Globus pallidus (tissue), 1 donor: Measurements from ENCODE around the gene SLC9A9.
"Not testable (repeated sequence)": the region's sequence is repeated elsewhere in the genome, so short reads cannot be mapped to it uniquely, and the experiment has no call there.

Experiments
- DNase-seq: peaks from one replicate; pipeline ENCODE4 v3.0.0-alpha.2; 2015; ENCODE audit warnings: low spot score

SLC9A9 gene

DNA sequence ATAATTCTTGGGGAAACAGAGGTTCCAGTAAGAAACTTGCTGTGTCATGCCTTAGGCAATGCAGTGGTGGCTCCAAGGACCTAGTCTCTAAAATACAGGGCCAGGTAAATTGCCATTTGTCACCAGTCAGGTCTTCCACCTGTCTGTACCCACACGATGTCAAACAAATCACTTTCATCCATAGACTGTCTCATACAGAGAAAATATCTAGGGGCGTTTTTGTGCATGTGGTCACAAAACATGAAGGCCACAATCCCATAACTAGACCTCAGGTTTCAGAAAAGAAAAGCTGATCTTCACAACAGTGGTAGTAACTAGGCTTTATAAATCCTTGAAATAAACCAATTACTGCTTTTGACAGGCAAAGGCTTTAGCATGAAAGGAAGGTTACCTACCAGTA is 92.3 kb downstream of the SLC9A9 start:
- no peak for DNase-seq

DNA sequence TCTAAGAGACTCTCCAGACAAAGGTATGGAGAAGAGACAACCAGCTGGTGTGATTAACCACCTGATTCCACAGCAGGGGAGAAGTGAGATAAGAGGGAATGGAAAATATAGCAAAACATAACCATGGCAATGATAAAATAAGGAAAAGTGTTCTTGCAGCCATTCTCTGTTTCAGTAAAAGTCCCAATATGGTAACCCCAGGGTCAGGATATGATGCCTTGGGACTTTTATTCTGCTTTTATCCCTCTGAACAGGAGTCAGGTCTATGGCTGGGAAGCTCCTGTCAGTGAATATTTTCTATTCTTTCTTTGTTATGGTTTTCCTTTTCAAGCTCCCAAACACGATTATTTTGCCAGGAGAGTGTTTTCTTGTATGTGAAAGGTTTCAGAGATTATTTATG is 94.2 kb downstream of the SLC9A9 start:
- DNase-seq = no peak

DNA sequence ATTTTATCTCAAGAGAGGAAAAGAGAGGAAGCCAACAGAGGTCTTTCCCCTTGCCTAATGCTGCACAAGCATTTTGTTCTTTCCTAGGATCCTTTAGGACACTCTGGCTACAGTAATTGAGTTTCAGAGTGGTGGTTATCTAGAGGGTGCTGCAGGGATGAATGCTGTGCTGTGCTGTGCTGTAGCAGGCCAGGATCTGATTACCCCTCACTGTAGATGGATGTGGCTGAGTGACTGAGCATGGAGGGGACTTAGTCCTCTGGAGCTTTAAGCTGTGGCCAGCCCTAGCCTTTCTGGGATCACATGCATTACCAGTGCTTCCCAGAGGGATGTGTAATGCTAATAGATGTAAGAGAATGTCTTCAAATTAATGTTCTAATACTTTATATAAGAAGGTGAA is 94.8 kb downstream of the SLC9A9 start:
- DNase-seq = no peak

DNA sequence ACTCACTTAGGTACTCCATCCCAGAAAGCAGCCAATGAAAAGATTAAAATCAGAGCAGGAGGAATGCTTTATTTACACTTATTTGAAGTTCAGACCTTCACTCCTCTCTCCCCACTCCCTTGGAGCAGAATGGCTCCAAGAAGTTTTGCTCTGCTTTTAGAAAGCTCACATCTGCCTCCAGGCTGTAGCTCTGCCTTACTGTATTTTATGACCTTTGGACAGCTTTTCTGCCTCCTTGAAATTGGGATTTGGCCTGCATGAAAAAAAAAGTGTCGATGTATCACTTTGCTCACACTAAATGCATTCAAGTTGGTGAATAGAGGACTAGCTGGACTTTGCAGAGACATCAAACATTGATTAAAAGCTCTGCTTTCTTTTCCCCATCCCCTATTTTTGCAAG is 95.3 kb downstream of the SLC9A9 start:
- DNase-seq = no peak

DNA sequence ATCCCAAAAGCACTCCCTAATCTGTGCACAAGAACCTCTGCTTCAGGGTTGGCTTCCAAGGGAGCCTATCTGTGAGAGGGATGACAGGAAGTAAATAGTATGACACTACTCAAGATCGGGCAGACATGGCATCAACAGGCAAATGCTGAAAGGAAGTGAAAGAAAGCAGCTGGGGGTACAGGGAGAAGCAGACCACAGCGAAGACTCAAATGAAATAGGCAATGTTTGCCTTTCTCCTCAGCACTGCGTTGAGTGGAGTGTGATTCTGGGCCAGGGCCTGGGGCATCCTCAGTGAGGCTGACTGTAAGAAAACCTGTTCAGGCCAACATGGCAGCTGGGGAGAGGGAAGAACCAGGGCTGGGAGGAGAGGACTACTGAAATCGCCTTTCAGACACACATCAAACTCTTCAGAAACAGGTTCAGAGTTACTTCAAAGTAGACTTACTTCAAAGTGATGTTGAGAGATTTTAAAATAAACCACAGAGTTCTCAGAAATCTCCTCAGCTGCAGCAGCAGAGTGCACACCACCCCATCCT is 96.6 kb downstream of the SLC9A9 start:
- DNase-seq = no peak

DNA sequence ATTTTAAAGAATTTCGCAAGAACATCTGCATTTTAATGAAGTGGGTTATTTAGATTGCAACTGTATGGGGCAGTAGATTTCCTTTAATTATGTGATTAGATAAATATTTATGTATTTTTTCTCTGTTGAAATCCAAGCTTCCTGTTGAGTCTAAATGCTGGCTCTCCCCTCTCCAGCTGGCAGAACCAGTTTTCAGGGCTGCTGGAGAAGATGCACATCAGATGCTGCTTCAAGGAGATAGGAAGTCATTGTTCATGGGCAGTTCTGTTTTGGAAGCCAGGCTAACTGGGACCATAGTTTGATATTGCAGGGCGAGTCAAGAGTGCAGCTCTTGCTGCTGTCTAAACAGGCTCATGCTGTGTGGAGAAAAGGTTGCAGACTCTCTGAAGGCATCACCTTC is 97.4 kb downstream of the SLC9A9 start:
- peak; percentile 34 for DNase-seq

DNA sequence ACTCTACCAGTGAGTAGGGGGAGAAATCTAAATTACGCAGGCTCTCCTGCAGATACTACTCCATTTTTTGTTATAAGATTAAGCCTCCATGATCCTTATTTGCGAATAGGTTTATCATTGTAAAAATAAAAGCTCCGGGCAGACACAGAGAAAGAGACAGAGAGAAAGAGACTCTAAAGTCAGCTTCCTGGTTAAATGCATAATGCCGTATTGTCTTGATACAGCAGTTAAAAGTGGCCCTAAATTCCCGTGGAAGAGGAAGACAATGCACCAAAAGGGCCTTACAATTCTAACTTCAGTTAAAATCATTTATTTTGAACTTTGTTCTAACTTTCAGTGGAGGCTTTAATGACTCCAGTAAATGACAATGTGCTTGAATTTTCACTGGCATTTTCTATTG is 98.3 kb downstream of the SLC9A9 start:
- peak; percentile 24 for DNase-seq

DNA sequence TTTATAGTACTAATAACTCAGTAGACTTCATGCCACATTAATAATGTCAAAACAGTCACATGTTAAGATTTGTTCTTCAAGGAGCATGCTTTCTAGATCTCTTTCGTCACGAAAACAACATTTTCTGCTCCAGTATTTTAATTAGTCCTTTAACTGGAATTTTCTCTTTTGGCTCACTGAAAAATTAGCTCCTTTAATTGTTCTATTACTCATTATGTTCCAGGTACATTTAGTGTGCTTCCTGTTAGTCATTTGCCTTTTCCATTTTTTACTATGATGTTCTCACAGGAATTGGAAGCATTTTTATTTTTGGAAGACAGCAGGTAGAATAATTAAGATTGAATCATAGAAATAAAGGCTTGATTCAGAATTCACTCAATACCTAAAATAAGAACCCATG is 111.2 kb downstream of the SLC9A9 start:
- DNase-seq = no peak

DNA sequence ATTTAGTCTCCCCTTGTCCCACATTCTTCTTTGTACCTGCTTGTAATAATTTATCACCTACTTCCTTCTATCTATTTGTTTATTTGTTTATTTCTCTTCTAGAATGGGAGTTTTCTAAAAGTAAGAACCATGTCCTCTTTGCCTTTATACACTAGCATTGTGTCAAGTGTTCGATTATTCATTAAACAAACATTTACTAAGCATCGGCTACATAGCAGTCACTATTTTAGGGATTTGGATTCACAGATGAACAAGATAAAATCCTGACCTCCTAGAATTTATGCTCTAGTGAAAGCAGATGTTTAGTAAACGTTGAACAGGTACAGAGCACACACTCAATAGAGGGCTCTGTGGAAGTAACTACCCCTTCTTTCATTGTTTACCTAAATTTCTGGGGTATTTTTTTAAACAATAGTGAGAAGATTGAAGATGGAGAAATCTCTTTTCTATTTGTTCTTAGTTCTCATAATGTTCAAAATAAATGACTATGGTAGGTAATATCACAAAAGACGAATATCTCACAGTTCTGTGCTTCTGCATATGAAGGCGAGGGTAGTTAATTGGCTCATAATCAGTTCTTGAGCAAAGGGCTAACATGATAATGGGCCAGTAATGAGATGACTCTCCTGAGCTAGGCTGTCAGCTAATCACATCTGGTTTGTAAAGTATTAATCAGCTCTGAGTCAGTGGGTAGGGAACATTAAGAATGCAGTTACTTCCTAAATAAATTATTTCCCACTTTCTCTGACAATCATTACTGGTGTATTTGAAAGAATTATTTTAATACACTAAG is 111.9 kb downstream of the SLC9A9 start:
- DNase-seq = no peak

DNA sequence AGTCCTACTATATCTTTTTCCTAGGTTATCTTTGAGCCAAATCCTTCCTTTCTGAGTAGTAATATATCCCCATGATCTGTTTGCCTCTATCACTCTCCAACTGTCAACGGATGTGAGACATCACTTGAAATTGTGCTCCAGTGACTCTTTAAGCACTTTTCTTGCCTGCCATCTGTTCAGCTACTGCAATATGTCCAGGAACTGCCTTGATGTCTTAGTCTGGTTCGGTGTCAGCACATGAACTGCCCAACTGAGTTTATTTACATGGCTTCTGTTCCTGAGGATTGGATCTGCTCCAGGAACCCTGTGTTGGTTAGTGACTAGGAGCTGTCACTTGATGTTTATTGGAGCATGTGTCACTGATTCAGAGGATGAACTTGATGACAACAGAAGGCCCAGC is 116.5 kb downstream of the SLC9A9 start:
- DNase-seq = no peak

DNA sequence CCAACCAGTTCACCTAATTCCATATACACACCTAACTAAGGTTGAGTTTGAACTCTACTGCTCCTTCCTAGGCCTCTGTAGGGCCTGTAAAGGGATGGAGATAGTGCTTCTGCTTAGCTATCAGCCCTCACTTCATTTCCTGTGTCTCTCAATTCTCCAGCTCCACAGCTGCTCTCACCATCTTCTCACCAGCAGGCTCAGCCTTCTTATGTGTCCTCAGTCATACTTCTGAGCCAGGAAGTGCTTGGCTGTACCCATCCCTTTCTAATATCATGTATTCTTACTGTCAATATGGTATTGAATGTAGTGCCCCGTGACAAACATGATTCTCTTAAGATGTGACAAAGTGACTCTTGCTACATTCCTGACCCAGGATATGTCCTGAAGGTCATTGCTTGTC is 116.9 kb downstream of the SLC9A9 start:
- no peak for DNase-seq

DNA sequence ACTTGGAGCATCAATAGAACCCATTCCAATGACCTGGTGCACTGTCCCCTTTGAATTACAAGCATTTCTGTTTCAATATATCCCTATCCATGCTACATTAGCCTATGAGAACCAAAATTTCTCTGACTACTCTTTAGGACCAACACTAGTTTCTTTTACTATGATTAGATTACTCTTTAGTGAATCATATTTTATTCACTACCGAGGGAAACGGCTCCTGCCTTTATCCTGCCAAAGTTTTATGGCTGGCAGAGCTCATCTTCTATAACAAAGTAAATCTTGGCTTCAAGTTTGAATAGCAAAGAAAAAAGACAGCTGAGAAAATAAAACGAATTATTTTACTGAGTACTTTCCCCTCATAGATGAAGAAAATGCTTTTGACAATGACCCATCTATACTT is 120.9 kb downstream of the SLC9A9 start:
- no peak for DNase-seq

DNA sequence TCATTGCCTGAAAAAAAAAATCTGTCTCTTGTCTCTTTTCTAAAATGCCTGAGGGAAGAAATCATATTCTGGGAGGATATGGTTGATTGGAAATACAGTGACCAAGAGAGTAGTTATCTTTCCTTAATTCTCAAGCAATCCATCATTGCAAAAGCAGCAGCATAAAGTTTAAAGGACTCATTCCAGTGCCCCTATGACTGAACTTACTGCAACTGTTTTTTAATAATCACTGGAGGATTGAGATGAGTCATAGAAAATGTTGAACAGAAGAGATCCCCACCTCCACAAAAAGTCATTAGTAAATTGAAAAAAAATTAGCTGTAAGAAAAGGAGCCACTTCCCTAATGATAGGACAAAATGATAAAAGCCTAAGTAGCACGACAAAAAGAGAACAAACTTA is 121.5 kb downstream of the SLC9A9 start:
- DNase-seq = no peak

DNA sequence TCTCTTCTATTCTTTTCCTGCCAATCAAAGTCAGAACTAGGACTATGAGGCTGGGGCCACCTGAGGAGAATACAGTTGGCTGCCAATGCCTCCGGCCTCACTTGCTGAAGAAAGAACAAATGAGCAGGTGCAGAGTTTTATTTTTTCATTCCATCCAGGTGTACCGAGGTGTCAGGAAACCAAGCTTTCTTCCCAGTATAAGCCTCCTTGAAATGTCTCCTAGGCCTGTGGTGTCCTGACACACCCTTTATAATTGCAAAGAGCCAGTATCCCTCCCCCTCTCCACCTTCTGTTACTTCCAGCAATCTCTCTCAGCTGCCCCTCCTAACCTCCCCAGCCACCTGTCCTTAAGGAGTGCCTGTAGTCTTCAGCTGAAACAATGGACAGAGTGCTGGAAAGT is 127.9 kb downstream of the SLC9A9 start:
- no peak for DNase-seq

DNA sequence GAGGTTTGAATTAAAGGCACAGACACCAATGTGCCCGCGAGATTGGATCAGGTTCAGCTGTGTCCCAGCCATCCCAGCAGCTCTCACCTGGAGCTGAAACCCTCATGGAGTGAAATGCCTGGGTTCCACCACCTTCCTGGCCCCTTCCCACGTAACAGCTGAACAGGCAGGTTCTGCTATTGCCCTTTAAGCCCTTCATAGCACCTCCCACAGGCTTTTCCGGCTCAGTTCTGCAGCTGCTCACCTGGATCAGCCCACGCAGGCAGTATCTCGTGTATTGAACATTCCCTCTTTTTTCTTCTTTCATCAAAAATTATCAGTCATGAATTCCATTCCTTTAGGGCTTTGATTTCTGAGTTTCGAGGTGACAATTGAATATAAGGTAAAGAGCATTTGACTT is 129.8 kb downstream of the SLC9A9 start:
- DNase-seq = no peak

DNA sequence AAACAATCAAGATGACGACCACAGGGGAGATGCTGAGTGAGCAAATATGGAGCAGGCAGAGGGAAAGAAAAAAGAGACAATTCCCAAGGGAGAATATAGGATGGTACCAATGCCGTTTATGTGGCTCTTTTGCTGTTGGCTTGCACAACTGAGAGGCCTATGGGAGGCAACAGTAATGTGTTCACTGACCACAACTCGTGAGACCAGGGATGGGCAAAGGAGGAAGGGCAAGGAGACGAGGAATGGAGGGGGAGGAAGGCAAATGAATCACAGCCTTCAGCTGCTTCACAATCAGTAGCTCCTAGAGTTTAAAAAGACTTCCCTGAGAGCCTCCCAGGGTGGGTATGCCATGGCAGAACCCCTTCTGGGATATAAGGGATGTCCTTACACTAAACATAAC is 131.5 kb downstream of the SLC9A9 start:
- no peak for DNase-seq

DNA sequence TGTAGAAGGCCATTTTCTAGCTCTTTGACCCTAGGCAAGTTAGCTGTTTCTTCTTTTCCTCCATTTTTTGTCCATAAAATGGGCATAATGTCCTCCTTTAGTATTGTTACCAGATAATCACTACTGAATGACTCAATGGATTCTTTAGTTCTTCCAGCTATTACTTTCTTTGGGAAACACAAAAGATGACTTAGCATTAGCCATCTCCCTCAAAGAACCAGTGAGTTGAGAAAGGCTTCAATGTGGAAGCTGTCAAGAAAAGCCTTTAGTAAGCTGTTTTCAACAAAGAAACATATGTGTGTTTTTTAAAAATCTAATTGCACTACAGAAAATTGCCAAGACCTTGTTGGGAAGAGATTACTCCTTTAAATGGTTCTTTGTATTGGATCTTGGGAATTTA is 135.7 kb downstream of the SLC9A9 start:
- DNase-seq = no peak

DNA sequence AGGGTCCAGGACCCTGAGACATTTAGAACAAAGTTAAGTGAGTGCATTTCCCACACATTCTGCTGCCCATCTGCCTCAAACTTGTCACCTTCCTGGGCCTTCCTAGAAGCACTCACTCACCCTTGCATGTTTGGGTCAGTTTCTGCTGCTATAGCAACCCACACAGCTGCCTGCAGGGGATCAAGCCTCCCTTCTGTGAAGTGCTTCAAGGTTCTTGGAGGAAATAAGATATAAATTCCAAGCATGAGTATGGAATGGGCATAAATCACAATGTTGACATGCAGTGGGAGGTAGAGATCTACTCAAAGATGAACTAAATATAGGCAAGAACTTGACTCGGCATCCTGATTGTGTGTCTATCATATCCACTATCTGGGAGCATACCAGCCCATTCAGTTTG is 140.4 kb downstream of the SLC9A9 start:
- DNase-seq = no peak

DNA sequence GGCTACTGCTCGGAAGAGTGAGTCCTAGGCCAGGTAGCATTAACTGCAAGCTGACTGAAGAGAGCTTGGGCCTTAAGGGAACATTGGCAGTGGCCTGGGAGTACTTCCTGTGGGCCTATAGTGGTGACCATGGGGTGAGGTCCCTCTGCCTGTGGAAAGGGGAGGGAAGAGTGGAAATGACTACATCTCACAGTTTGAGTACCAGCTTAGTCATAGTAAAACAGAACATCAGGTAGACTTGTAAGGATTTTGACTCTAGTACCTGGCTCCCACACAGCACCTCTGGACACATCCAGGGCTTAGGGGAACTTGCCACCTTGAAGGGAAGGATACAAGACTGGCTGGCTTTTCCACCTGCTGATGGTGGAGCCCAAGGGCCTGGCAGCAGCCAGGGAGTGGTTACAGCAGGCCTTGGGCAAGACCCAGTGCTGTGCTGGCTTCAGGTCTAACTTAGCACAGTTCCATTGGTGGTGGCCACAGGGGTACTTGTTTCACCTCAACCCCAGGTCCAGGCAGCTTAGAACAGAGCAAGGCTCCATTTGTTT is 147.8 kb downstream of the SLC9A9 start:
- DNase-seq = no peak

DNA sequence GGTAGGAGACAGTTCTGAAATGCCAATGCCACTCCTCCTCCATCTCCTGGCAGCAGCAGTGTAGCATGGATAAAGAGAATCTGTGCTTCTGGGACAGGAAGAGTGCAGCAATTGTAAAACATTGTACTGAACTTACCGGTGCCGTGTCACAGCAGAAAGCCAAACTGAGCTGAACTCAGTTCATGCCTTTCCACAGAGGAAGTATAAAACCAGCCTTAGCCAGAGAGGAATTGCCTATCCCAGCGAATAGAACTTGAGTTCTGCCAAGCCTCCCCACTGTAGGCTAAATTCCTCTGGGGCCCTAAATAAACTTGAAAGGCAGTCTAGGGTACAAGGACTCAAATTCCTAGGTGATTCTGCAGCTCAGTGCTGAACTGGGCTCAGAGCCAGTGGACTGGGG is 148.8 kb downstream of the SLC9A9 start:
- peak; percentile 38 for DNase-seq

DNA sequence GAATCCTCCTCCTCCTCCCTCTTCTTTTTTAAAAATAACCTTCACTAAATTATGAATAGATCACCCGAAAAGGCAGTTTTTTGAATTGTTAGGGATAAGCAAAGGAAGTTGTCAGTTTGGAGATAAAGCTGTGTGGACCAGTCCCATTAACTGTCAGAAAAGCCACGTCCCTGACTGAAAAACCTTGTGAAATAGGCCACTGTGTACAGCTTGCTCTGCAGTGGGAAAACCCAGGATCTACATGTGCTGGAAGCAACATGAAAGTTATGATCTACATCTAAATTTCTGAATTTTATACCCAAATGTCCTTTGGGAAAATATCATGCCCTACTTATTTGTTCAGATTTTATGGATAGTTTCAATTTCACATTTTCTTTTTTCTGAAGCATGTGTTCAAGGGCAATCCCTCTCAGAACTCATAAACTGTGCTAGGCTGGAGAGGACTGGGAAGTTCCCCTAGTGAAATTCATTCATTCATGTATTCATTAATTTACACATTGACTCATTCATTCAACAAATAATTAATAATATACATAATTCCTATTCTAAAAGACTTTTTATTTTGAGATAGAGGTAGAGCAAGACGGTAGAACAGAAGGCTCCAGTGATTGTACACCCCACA is 149.5 kb downstream of the SLC9A9 start:
- DNase-seq = no peak

DNA sequence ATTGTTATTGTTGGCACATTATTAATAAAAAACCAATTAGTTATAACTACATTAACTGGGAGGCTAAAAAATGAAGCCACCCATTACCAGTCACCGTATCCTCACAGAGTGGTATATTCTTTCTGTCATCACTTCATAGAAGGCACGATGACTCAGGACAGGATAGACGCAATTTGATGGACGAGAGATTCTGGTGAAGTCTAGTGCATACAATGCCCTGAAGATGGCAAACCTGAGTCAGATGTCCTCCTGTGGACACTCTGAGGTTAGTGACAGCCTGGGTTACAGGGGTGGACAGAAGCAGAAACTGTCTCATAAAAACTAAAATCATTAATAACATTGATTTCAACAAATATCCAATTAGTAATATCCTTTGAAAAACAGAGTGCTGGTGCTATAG is 150.3 kb downstream of the SLC9A9 start:
- DNase-seq = no peak

DNA sequence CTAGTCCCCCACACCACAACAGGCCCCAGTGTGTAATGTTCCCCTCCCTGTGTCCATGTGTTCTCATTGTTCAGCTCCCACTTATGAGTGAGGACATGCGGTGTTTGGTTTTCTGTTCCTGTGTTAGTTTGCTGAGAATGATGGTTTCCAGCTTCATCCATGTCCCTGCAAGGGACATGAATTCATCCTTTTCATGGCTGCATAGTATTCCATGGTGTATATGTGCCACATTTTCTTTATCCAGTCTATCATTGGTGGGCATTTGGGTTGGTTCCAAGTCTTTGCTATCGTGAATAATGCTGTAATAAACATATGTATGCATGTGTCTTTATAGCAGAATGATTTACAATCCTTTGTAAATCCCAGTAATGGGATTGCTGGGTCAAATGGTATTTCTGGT is 152.9 kb downstream of the SLC9A9 start:
- not testable (repeated sequence) for DNase-seq
